ENCODE measurements around the gene GRIA2. TPM values are rescaled to one million over a fixed set of nuclear protein-coding genes. Genes with fewer than 3 reads are reported as not detected.

GRIA2 gene
- total and polyA plus RNA-seq, 2 donors (not counting 1 experiment from before 2014, with no cell fraction given) = not detected

DNA sequence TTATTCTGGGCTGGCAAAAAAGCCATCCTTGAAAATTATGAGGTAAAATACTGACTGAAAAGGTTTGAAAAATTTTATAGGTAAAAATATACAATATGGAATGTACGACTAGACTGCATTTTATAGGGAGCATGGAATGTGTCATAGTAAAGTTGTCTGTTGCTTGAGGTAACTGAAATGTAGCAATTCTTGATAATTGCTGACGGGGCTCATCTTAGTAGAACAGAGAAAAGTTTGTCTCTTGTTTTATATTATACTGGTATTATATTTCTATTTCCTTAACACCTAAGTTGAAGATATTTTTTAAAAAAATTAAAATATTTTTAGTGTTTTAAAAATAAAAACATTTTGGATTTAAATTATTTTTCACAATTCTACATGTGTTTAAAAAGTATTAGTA is 11.0 kb downstream of the GRIA2 start:
- Histone ChIP-seq H2AFZ (ENCODE audit: insufficient read depth, low read depth, low read length, poor library complexity, severe bottlenecking) (no peak overlapping the region), H3K9me3 (ENCODE audit: control extremely low read depth in 1 of 3, control insufficient read depth in 2 of 3, insufficient read depth in 1 of 3, low read length in 2 of 3) (no peaks in the 10 kb centered on the region), H3K27ac (ENCODE audit: low read length in 2 of 2) (no peak overlapping the region), H3K4me2 (replicated peaks; ENCODE audit: low read depth, low read length, poor library complexity, severe bottlenecking) (no peak overlapping the region), H4K20me1 (ENCODE audit: control insufficient read depth, insufficient read depth, low read length, poor library complexity, severe bottlenecking) (no peaks in the 10 kb centered on the region), H3K4me1 (ENCODE audit: control insufficient read depth in 2 of 2, insufficient read depth in 2 of 2, low read length in 2 of 2) (no peaks in the 10 kb centered on the region), H3K27me3 (replicated peaks in 1 of 4; ENCODE audit: control extremely low read depth in 1 of 4, control insufficient read depth in 3 of 4, insufficient read depth in 4 of 4, low read length in 3 of 4) (no peaks in the 10 kb centered on the region), H3K9ac (ENCODE audit: low read length) (no peak overlapping the region), H3K4me3 (ENCODE audit: control extremely low read depth in 1 of 5, extremely low read depth in 1 of 5, insufficient read depth in 1 of 5, low read depth in 2 of 5, low read length in 4 of 5) (no peak overlapping the region), H3K36me3 (replicated peaks in 1 of 2; ENCODE audit: control extremely low read depth in 1 of 2, control insufficient read depth in 1 of 2, extremely low read depth in 1 of 2, insufficient read depth in 2 of 2, low read length in 1 of 2) (no peaks in the 10 kb centered on the region), H3K79me2 (ENCODE audit: control insufficient read depth, insufficient read depth, low read length) (no peaks in the 10 kb centered on the region)
- intact Hi-C loops (cut with micrococcal nuclease) = no loop called here
- H3K9me3 Mint-ChIP-seq (ENCODE audit: insufficient read depth) = no peaks in the 10 kb centered on the region
- no CpG with 5 or more reads among the region's 2 CpGs for WGBS (ENCODE audit: insufficient coverage)
- POLR2A ChIA-PET = no interaction called here
- no peak for DNase-seq
- CTCF ChIA-PET = no interaction called here
- no peaks in the 10 kb centered on the region for H3K27me3 Mint-ChIP-seq
- no peak overlapping the region for H3K27ac Mint-ChIP-seq
- no peak for TF ChIP-seq EZH2 (IDR thresholded peaks at IDR 0.05; ENCODE audit: borderline replicate concordance, insufficient read depth, low read depth, low read length, poor library complexity, severe bottlenecking)
- TF ChIP-seq, protein P1, sequence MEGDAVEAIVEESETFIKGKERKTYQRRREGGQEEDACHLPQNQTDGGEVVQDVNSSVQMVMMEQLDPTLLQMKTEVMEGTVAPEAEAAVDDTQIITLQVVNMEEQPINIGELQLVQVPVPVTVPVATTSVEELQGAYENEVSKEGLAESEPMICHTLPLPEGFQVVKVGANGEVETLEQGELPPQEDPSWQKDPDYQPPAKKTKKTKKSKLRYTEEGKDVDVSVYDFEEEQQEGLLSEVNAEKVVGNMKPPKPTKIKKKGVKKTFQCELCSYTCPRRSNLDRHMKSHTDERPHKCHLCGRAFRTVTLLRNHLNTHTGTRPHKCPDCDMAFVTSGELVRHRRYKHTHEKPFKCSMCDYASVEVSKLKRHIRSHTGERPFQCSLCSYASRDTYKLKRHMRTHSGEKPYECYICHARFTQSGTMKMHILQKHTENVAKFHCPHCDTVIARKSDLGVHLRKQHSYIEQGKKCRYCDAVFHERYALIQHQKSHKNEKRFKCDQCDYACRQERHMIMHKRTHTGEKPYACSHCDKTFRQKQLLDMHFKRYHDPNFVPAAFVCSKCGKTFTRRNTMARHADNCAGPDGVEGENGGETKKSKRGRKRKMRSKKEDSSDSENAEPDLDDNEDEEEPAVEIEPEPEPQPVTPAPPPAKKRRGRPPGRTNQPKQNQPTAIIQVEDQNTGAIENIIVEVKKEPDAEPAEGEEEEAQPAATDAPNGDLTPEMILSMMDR (IDR thresholded peaks at IDR 0.05) = no peak
- no peak overlapping the region for H3K4me3 Mint-ChIP-seq
- no peaks in the 10 kb centered on the region for H3K4me1 Mint-ChIP-seq
- no peak for ATAC-seq (ENCODE audit: low read depth)

- Histone ChIP-seq H3K9me3 (ENCODE audit: control extremely low read depth in 1 of 3, control insufficient read depth in 2 of 3, insufficient read depth in 1 of 3, low read length in 2 of 3) (no peaks in the 10 kb centered on the region), H3K4me1 (ENCODE audit: control insufficient read depth in 2 of 2, insufficient read depth in 2 of 2, low read length in 2 of 2) (no peaks in the 10 kb centered on the region), H3K27ac (ENCODE audit: low read length in 2 of 2) (no peak overlapping the region), H3K36me3 (replicated peaks in 1 of 2; ENCODE audit: control extremely low read depth in 1 of 2, control insufficient read depth in 1 of 2, extremely low read depth in 1 of 2, insufficient read depth in 2 of 2, low read length in 1 of 2) (no peaks in the 10 kb centered on the region), H3K9ac (ENCODE audit: low read length) (no peak overlapping the region), H3K4me2 (replicated peaks; ENCODE audit: low read depth, low read length, poor library complexity, severe bottlenecking) (no peak overlapping the region), H3K79me2 (ENCODE audit: control insufficient read depth, insufficient read depth, low read length) (no peaks in the 10 kb centered on the region), H3K27me3 (replicated peaks in 1 of 4; ENCODE audit: control extremely low read depth in 1 of 4, control insufficient read depth in 3 of 4, insufficient read depth in 4 of 4, low read length in 3 of 4) (no peaks in the 10 kb centered on the region), H2AFZ (ENCODE audit: insufficient read depth, low read depth, low read length, poor library complexity, severe bottlenecking) (no peak overlapping the region), H4K20me1 (ENCODE audit: control insufficient read depth, insufficient read depth, low read length, poor library complexity, severe bottlenecking) (no peaks in the 10 kb centered on the region), H3K4me3 (ENCODE audit: control extremely low read depth in 1 of 5, extremely low read depth in 1 of 5, insufficient read depth in 1 of 5, low read depth in 2 of 5, low read length in 4 of 5) (no peak overlapping the region)
- Mint-ChIP-seq H3K9me3 (ENCODE audit: insufficient read depth) (no peaks in the 10 kb centered on the region), H3K27me3 (no peaks in the 10 kb centered on the region), H3K4me3 (no peak overlapping the region), H3K27ac (no peak overlapping the region), H3K4me1 (no peaks in the 10 kb centered on the region)
- intact Hi-C loops (cut with micrococcal nuclease) = no loop called here
- DNase-seq = no peak
- TF ChIP-seq EZH2 (IDR thresholded peaks at IDR 0.05; ENCODE audit: borderline replicate concordance, insufficient read depth, low read depth, low read length, poor library complexity, severe bottlenecking) = no peak
- TF ChIP-seq, protein P1 (IDR thresholded peaks at IDR 0.05) = no peak
- ChIA-PET POLR2A (no interaction called here), CTCF (no interaction called here)
- no peak for ATAC-seq (ENCODE audit: low read depth)
These were observed 22.3 kb downstream of the GRIA2 start for GRCh38 chr4:157242871-157243270.
